Keratinocyte (primary cell): ENCODE results near the gene SH3BP5. TPM values are rescaled to one million over a fixed set of nuclear protein-coding genes. Genes with fewer than 3 reads are reported as not detected.

ENCODE experiments used
- DNase-seq: peaks from one replicate; pipeline ENCODE4 v3.0.0-alpha.2; 2011; ENCODE audit warnings: low read depth, missing footprints, low spot score
- FAIRE-seq: peaks from 2 replicates; lab custom pipeline; 2011; peaks lifted over from hg19 to GRCh38; lab: Jason Lieb, UNC
- H2AFZ ChIP-seq: 2 replicates; pipeline ENCODE4 v1.6.0; 2012; ENCODE audit warnings: low read length, control low read depth, inconsistent platforms; ENCODE audit not compliant: control insufficient read depth
- H3K27ac ChIP-seq: 2 replicates; pipeline ENCODE4 v1.5.1; 2011; ENCODE audit warnings: low read length; ENCODE audit not compliant: control insufficient read depth, insufficient read depth
- H3K27me3 ChIP-seq: 3 replicates; pipeline ENCODE4 v1.6.0; 2011; ENCODE audit warnings: low read length; ENCODE audit not compliant: control insufficient read depth, insufficient read depth; ENCODE audit errors: extremely low read depth
- H3K36me3 ChIP-seq, 2 experiments: 2 replicates in 1 of 2; 3 replicates in 1 of 2; pipeline ENCODE4 v1.5.1; 2011; ENCODE audit warnings: low read length in 2 of 2, mild to moderate bottlenecking in 1 of 2; ENCODE audit not compliant: control insufficient read depth in 2 of 2, insufficient read depth in 2 of 2; ENCODE audit errors: extremely low read depth in 1 of 2
- H3K4me1 ChIP-seq: 3 replicates; pipeline ENCODE4 v1.5.1; 2011; ENCODE audit warnings: low read length; ENCODE audit not compliant: control insufficient read depth, insufficient read depth; ENCODE audit errors: extremely low read depth
- H3K4me2 ChIP-seq: 3 replicates; pipeline ENCODE4 v1.6.0; 2011; ENCODE audit warnings: low read depth, low read length; ENCODE audit not compliant: control insufficient read depth, insufficient read depth; ENCODE audit errors: extremely low read depth
- H3K4me3 ChIP-seq, 3 experiments: fragments of 200-600 bp in 1 of 3; sonication (generic) in 1 of 3; 2 replicates in 2 of 3; 3 replicates in 1 of 3; pipeline ENCODE4 v1.5.1; 2011 to 2016; ENCODE audit warnings: low read length in 3 of 3, mild to moderate bottlenecking in 3 of 3, control low read depth in 2 of 3, inconsistent platforms in 1 of 3, low read depth in 1 of 3, mixed read lengths in 1 of 3, mixed run types in 1 of 3, moderate library complexity in 1 of 3; ENCODE audit not compliant: control insufficient read depth in 2 of 3, insufficient read depth in 2 of 3; ENCODE audit errors: extremely low read depth in 1 of 3
- H3K79me2 ChIP-seq: 2 replicates; pipeline ENCODE4 v1.6.0; 2012; ENCODE audit warnings: low read length; ENCODE audit not compliant: control insufficient read depth, insufficient read depth
- H3K9ac ChIP-seq: 3 replicates; pipeline ENCODE4 v1.6.0; 2011; ENCODE audit warnings: low read length; ENCODE audit not compliant: control insufficient read depth, insufficient read depth; ENCODE audit errors: extremely low read depth
- H3K9me1 ChIP-seq: 3 replicates; pipeline ENCODE4 v1.6.0; 2011; ENCODE audit warnings: low read length; ENCODE audit not compliant: control insufficient read depth, insufficient read depth; ENCODE audit errors: extremely low read depth
- H3K9me3 ChIP-seq: 2 replicates; pipeline ENCODE4 v1.5.1; 2012; ENCODE audit warnings: low read depth, low read length; ENCODE audit not compliant: control insufficient read depth
- H4K20me1 ChIP-seq: 3 replicates; pipeline ENCODE4 v1.6.0; 2011; ENCODE audit warnings: low read length; ENCODE audit not compliant: control insufficient read depth, insufficient read depth; ENCODE audit errors: extremely low read depth
- CTCF ChIP-seq, 3 experiments: IDR thresholded peaks in 1 of 3; conservative IDR thresholded peaks in 1 of 3; optimal IDR thresholded peaks in 1 of 3; 2 replicates in 2 of 3; 3 replicates in 1 of 3; pipeline versions ENCODE3 to v1.5.1; 2011; ENCODE audit warnings: low read length in 3 of 3, mild to moderate bottlenecking in 3 of 3, moderate library complexity in 2 of 3, control low read depth in 1 of 3, inconsistent platforms in 1 of 3; ENCODE audit not compliant: insufficient read depth in 2 of 3; ENCODE audit errors: extremely low read depth in 1 of 3
- EZH2 ChIP-seq: IDR thresholded peaks from one replicate; pipeline ENCODE4 v1.6.1; 2012; ENCODE audit warnings: inconsistent platforms, mild to moderate bottlenecking, low read length, moderate library complexity
- dilution Hi-C: fragments of 300-500 bp; cut with MboI; formaldehyde crosslinking; loops from one replicate; pipeline ENCODE4 v1.7.0; 2020; ENCODE audit warnings: low sequenced_read_pairs; ENCODE audit not compliant: extremely low pct_ligation_motif_present
- polyA plus RNA-seq, 5 experiments: library from polyadenylated mRNA; depleted of rRNA in 3 of 5; stranded (reverse) in 3 of 5; stranded (forward) in 1 of 5; unstranded in 1 of 5; fragments of >200 nt; gene quantifications; 1 replicate in 1 of 5; 2 replicates in 3 of 5; 3 replicates in 1 of 5; pipeline versions ENCODE4 v1.2.1 to v1.2.3, GENCODE V29; 2011 to 2012; ENCODE audit warnings: missing spikeins in 2 of 5, low read depth in 1 of 5, low replicate concordance in 1 of 5

SH3BP5 gene
- polyA plus RNA-seq, 1 donor (not counting 4 experiments of a cell fraction or from before 2014, with no cell fraction given) = 13.4 TPM

GRCh38 chr3:15279205-15279604 is 53.2 kb downstream of the SH3BP5 start:
- dilution Hi-C loops = no loop called here
- Histone ChIP-seq H3K4me1 (peaks cover 4% of the 10 kb centered on the region), H3K9me3 (no peaks in the 10 kb centered on the region), H3K27me3 (no peaks in the 10 kb centered on the region), H3K4me3 (no peak overlapping the region), H3K9me1 (no peaks in the 10 kb centered on the region), H2AFZ (no peak overlapping the region), H3K4me2 (no peak overlapping the region), H3K27ac (no peak overlapping the region), H3K79me2 (no peaks in the 10 kb centered on the region), H3K9ac (no peak overlapping the region), H4K20me1 (no peaks in the 10 kb centered on the region), H3K36me3 (no peaks in the 10 kb centered on the region)
- TF ChIP-seq CTCF (optimal IDR thresholded peaks at IDR 0.05 in 1 of 3, IDR thresholded peaks at IDR 0.05 in 1 of 3, conservative IDR thresholded peaks at IDR 0.05 in 1 of 3; ENCODE audit: extremely low read depth in 1 of 3, insufficient read depth in 2 of 3, low read length in 3 of 3) = no peak
- no peak for TF ChIP-seq EZH2
- no peak for DNase-seq
- no peak for FAIRE-seq

GRCh38 chr3:15277861-15278500 is 54.4 kb downstream of the SH3BP5 start:
- no peak overlapping the region for H3K9ac ChIP-seq
- no peak for FAIRE-seq
- H3K4me1 ChIP-seq = peaks cover 4% of the 10 kb centered on the region
- no peak overlapping the region for H3K27ac ChIP-seq
- no peak overlapping the region for H2AFZ ChIP-seq
- no peaks in the 10 kb centered on the region for H3K79me2 ChIP-seq
- no peaks in the 10 kb centered on the region for H3K9me3 ChIP-seq
- no peaks in the 10 kb centered on the region for H3K9me1 ChIP-seq
- H3K27me3 ChIP-seq = no peaks in the 10 kb centered on the region
- no peak for DNase-seq
- H4K20me1 ChIP-seq = no peaks in the 10 kb centered on the region
- H3K4me3 ChIP-seq = no peak overlapping the region
- H3K4me2 ChIP-seq = no peak overlapping the region
- dilution Hi-C loops = no loop called here
- H3K36me3 ChIP-seq = no peaks in the 10 kb centered on the region
- TF ChIP-seq CTCF (optimal IDR thresholded peaks at IDR 0.05 in 1 of 3, IDR thresholded peaks at IDR 0.05 in 1 of 3, conservative IDR thresholded peaks at IDR 0.05 in 1 of 3; ENCODE audit: extremely low read depth in 1 of 3, insufficient read depth in 2 of 3, low read length in 3 of 3) (no peak), EZH2 (no peak)
